Trophoblast cell (in vitro differentiated cells and primary cell): Measurements from ENCODE around the gene SLC25A23.

ENCODE experiments used
- DNase-seq, 2 donors: peaks; one replicate each; pipeline ENCODE4 v3.0.0-alpha.2; 2016
- H2AFZ ChIP-seq: 2 replicates; pipeline ENCODE4 v1.6.1; 2013; ENCODE audit warnings: low read length, moderate library complexity, mild to moderate bottlenecking; ENCODE audit not compliant: insufficient read depth, poor library complexity
- H2AK5ac ChIP-seq: 2 replicates; pipeline ENCODE4 v1.6.1; 2013; ENCODE audit warnings: mild to moderate bottlenecking, low read length
- H2BK120ac ChIP-seq: 2 replicates; pipeline ENCODE4 v1.6.1; 2013; ENCODE audit warnings: low read length, mild to moderate bottlenecking, moderate library complexity; ENCODE audit not compliant: insufficient read depth, poor library complexity
- H2BK12ac ChIP-seq: 2 replicates; pipeline ENCODE4 v1.6.1; 2013; ENCODE audit warnings: mild to moderate bottlenecking, low read length, moderate library complexity
- H2BK5ac ChIP-seq: 2 replicates; pipeline ENCODE4 v1.6.1; 2013; ENCODE audit warnings: low read length, low read depth, moderate library complexity, mild to moderate bottlenecking; ENCODE audit not compliant: poor library complexity
- H3K14ac ChIP-seq: 2 replicates; pipeline ENCODE4 v1.6.1; 2013; ENCODE audit warnings: mild to moderate bottlenecking, low read length
- H3K18ac ChIP-seq: 2 replicates; pipeline ENCODE4 v1.6.1; 2013; ENCODE audit warnings: mild to moderate bottlenecking, low read length
- H3K23ac ChIP-seq: 2 replicates; pipeline ENCODE4 v1.6.1; 2013; ENCODE audit warnings: low read length
- H3K27ac ChIP-seq: 2 replicates; pipeline ENCODE4 v1.5.1; 2013; ENCODE audit warnings: low read depth, mild to moderate bottlenecking, inconsistent platforms, low read length, moderate library complexity
- H3K27me3 ChIP-seq: 2 replicates; pipeline ENCODE4 v1.6.1; 2013; ENCODE audit warnings: inconsistent platforms, mild to moderate bottlenecking, low read length, moderate library complexity; ENCODE audit not compliant: insufficient read depth
- H3K36me3 ChIP-seq, 2 experiments: 1 replicate in 1 of 2; 2 replicates in 1 of 2; pipeline ENCODE4 v1.6.1; 2013; ENCODE audit warnings: low read length in 2 of 2, mild to moderate bottlenecking in 2 of 2, moderate library complexity in 1 of 2; ENCODE audit not compliant: insufficient read depth in 2 of 2, control insufficient read depth in 1 of 2
- H3K4ac ChIP-seq: 2 replicates; pipeline ENCODE4 v1.6.1; 2013; ENCODE audit warnings: low read depth, mild to moderate bottlenecking, low read length, moderate library complexity
- H3K4me1 ChIP-seq, 2 experiments: 1 replicate in 1 of 2; 2 replicates in 1 of 2; pipeline ENCODE4 v1.6.1; 2013; ENCODE audit warnings: low read length in 2 of 2, mild to moderate bottlenecking in 2 of 2, moderate library complexity in 1 of 2; ENCODE audit not compliant: insufficient read depth in 2 of 2, control insufficient read depth in 1 of 2
- H3K4me2 ChIP-seq: 2 replicates; pipeline ENCODE4 v1.6.1; 2013; ENCODE audit warnings: inconsistent platforms, mild to moderate bottlenecking, low read length, moderate library complexity
- H3K4me3 ChIP-seq: 2 replicates; pipeline ENCODE4 v1.5.1; 2013; ENCODE audit warnings: mild to moderate bottlenecking, low read depth, low read length, inconsistent platforms
- H3K79me1 ChIP-seq: one replicate; pipeline ENCODE4 v1.6.1; 2013; ENCODE audit warnings: low read length
- H3K79me2 ChIP-seq: 2 replicates; pipeline ENCODE4 v1.6.1; 2013; ENCODE audit warnings: low read length, mild to moderate bottlenecking; ENCODE audit not compliant: control insufficient read depth, insufficient read depth, poor library complexity
- H3K9ac ChIP-seq: 2 replicates; pipeline ENCODE4 v1.6.1; 2013; ENCODE audit warnings: mild to moderate bottlenecking, low read length
- H3K9me3 ChIP-seq: 2 replicates; pipeline ENCODE4 v1.6.1; 2013; ENCODE audit warnings: low read depth, mild to moderate bottlenecking, control low read depth, inconsistent platforms, low read length; ENCODE audit not compliant: insufficient read depth
- H4K12ac ChIP-seq: 2 replicates; pipeline ENCODE4 v1.6.1; 2013; ENCODE audit warnings: low read depth, mild to moderate bottlenecking, low read length, moderate library complexity
- H4K8ac ChIP-seq: 2 replicates; pipeline ENCODE4 v1.6.1; 2013; ENCODE audit warnings: low read depth, mild to moderate bottlenecking, low read length, moderate library complexity
- H4K91ac ChIP-seq: one replicate; pipeline ENCODE4 v1.6.1; 2013; ENCODE audit warnings: low read depth, mild to moderate bottlenecking, low read length, moderate library complexity
- WGBS: extraction: QIAGEN DNeasy Blood & Tissue Kit; methylation state at CpG from one replicate; pipeline ENCODE4 v1.1.7; 2013; ENCODE audit warnings: missing lambda C conversion rate; ENCODE audit not compliant: insufficient read length, insufficient coverage; ENCODE audit errors: extremely low coverage; 5-methylcytosine and 5-hydroxymethylcytosine counted together

The SLC25A23 gene

GRCh38 chr19:6412447-6413091, 47.0 kb downstream of the SLC25A23 start:
- H3K9ac ChIP-seq: no peak overlapping the region
- WGBS: no CpG with 5 or more reads among the region's 15 CpGs
- H3K18ac ChIP-seq: no peak overlapping the region
- no peak overlapping the region for H4K91ac ChIP-seq
- H3K36me3 ChIP-seq: peaks cover 38 to 42% of the 10 kb centered on the region in 2 experiments
- no peaks in the 10 kb centered on the region for H3K27me3 ChIP-seq
- H4K12ac ChIP-seq: no peak overlapping the region
- H3K79me2 ChIP-seq: no peaks in the 10 kb centered on the region
- H2BK120ac ChIP-seq: no peak overlapping the region
- H4K8ac ChIP-seq: no peak overlapping the region
- no peak overlapping the region for H3K14ac ChIP-seq
- H3K4me2 ChIP-seq: no peak overlapping the region
- no peak overlapping the region for H3K4ac ChIP-seq
- no peaks in the 10 kb centered on the region for H3K4me1 ChIP-seq
- no peak overlapping the region for H2BK12ac ChIP-seq
- DNase-seq: peak; percentile 46 to 71
- no peak overlapping the region for H3K4me3 ChIP-seq
- H2AK5ac ChIP-seq: no peak overlapping the region
- no peak overlapping the region for H2AFZ ChIP-seq
- no peak overlapping the region for H3K27ac ChIP-seq
- no peaks in the 10 kb centered on the region for H3K79me1 ChIP-seq
- no peak overlapping the region for H3K23ac ChIP-seq
- H3K9me3 ChIP-seq: peaks cover 1% of the 10 kb centered on the region
- no peak overlapping the region for H2BK5ac ChIP-seq

- Histone ChIP-seq H3K27me3 (no peaks in the 10 kb centered on the region), H3K9me3 (peaks cover 1% of the 10 kb centered on the region), H3K27ac (no peak overlapping the region), H3K23ac (no peak overlapping the region), H3K4me2 (no peak overlapping the region), H4K91ac (no peak overlapping the region), H3K9ac (no peak overlapping the region), H2BK5ac (no peak overlapping the region), H3K14ac (no peak overlapping the region), H2BK120ac (no peak overlapping the region), H3K4me1 (no peaks in the 10 kb centered on the region), H3K36me3 (peaks cover 33 to 37% of the 10 kb centered on the region in 2 experiments), H2AK5ac (no peak overlapping the region), H3K18ac (no peak overlapping the region), H2BK12ac (no peak overlapping the region), H3K4me3 (no peak overlapping the region), H3K79me2 (no peaks in the 10 kb centered on the region), H3K79me1 (no peaks in the 10 kb centered on the region), H2AFZ (no peak overlapping the region), H4K12ac (no peak overlapping the region), H3K4ac (no peak overlapping the region), H4K8ac (no peak overlapping the region)
- no peak for DNase-seq
- WGBS: no CpG with 5 or more reads among the region's 12 CpGs
These were observed 47.5 kb downstream of the SLC25A23 start for GRCh38 chr19:6412061-6412446.

GRCh38 chr19:6409346-6409745, 50.2 kb downstream of the SLC25A23 start:
- Histone ChIP-seq H4K91ac (no peak overlapping the region), H3K4me3 (no peak overlapping the region), H2BK5ac (no peak overlapping the region), H3K14ac (no peak overlapping the region), H3K27me3 (no peaks in the 10 kb centered on the region), H2BK120ac (no peak overlapping the region), H2BK12ac (no peak overlapping the region), H4K12ac (no peak overlapping the region), H3K18ac (no peak overlapping the region), H3K4me1 (no peaks in the 10 kb centered on the region), H2AFZ (no peak overlapping the region), H3K79me1 (no peaks in the 10 kb centered on the region), H3K4me2 (no peak overlapping the region), H3K23ac (no peak overlapping the region), H3K9ac (no peak overlapping the region), H3K4ac (no peak overlapping the region), H3K27ac (no peak overlapping the region), H2AK5ac (no peak overlapping the region), H3K79me2 (no peaks in the 10 kb centered on the region), H4K8ac (no peak overlapping the region), H3K36me3 (peaks cover 7 to 10% of the 10 kb centered on the region in 2 experiments), H3K9me3 (peaks cover 1% of the 10 kb centered on the region)
- DNase-seq: no peak
- no CpG with 5 or more reads among the region's 6 CpGs for WGBS

- H3K9ac ChIP-seq: no peak overlapping the region
- H3K18ac ChIP-seq: no peak overlapping the region
- H3K4me1 ChIP-seq: no peaks in the 10 kb centered on the region
- H2BK120ac ChIP-seq: no peak overlapping the region
- no peak overlapping the region for H3K14ac ChIP-seq
- no peaks in the 10 kb centered on the region for H3K79me2 ChIP-seq
- no peak overlapping the region for H3K4ac ChIP-seq
- H4K8ac ChIP-seq: no peak overlapping the region
- H3K4me3 ChIP-seq: no peak overlapping the region
- no peaks in the 10 kb centered on the region for H3K27me3 ChIP-seq
- DNase-seq: no peak
- H2AK5ac ChIP-seq: no peak overlapping the region
- H2BK12ac ChIP-seq: no peak overlapping the region
- no peaks in the 10 kb centered on the region for H3K9me3 ChIP-seq
- no peak overlapping the region for H3K4me2 ChIP-seq
- H2AFZ ChIP-seq: no peak overlapping the region
- H3K23ac ChIP-seq: no peak overlapping the region
- no peak overlapping the region for H3K27ac ChIP-seq
- no peak overlapping the region for H2BK5ac ChIP-seq
- no peak overlapping the region for H4K91ac ChIP-seq
- no peak overlapping the region for H4K12ac ChIP-seq
- no CpG with 5 or more reads among the region's 5 CpGs for WGBS
- no peaks in the 10 kb centered on the region for H3K36me3 ChIP-seq
- H3K79me1 ChIP-seq: no peaks in the 10 kb centered on the region
These were observed 53.2 kb downstream of the SLC25A23 start for GRCh38 chr19:6406401-6406800.
